Measurements from ENCODE around the gene GALNS.

GALNS gene

GRCh38 chr16:88888461-88889387 is 32.0 kb upstream of the GALNS start:
- Histone ChIP-seq H3K9me3 (ENCODE audit: control extremely low read depth in 1 of 5, control insufficient read depth in 4 of 5, insufficient read depth in 2 of 5, low read depth in 1 of 5, low read length in 4 of 5) (peaks cover 0 to 13% (median 7%) of the 10 kb centered on the region in 5 experiments), H3K4me1 (ENCODE audit: control extremely low read depth in 1 of 4, control insufficient read depth in 4 of 4, insufficient read depth in 4 of 4, low read length in 3 of 4) (peaks cover 0 to 5% (median 1%) of the 10 kb centered on the region in 4 experiments), H3K36me3 (ENCODE audit: control insufficient read depth in 4 of 4, insufficient read depth in 4 of 4, low read length in 3 of 4) (peaks cover 14 to 95% (median 79%) of the 10 kb centered on the region in 4 experiments), H3K27ac (ENCODE audit: insufficient read depth in 1 of 2, low read depth in 1 of 2, low read length in 2 of 2, poor library complexity in 1 of 2, severe bottlenecking in 2 of 2) (no peak overlapping the region), H3K27me3 (replicated peaks in 2 of 5; ENCODE audit: control insufficient read depth in 4 of 5, insufficient read depth in 5 of 5, low read length in 4 of 5) (no peaks in the 10 kb centered on the region), H3K4me3 (ENCODE audit: control insufficient read depth in 1 of 7, extremely low read depth in 1 of 7, insufficient read depth in 4 of 7, low read depth in 2 of 7, low read length in 6 of 7) (no peak overlapping the region)
- WGBS (ENCODE audit: insufficient coverage): 83% methylated on average over 22 of the region's 30 CpGs
- peak; percentile 16 to 65 (median 46) for DNase-seq
- ChIA-PET POLR2A (no interaction called here), CTCF (no interaction called here)

- 94% methylated on average over 9 of the region's 14 CpGs for WGBS (ENCODE audit: insufficient coverage)
- H3K4me3 ChIP-seq (ENCODE audit: control insufficient read depth in 1 of 7, extremely low read depth in 1 of 7, insufficient read depth in 4 of 7, low read depth in 2 of 7, low read length in 6 of 7): no peak overlapping the region
- no peaks in the 10 kb centered on the region for H3K27me3 ChIP-seq (replicated peaks in 2 of 5; ENCODE audit: control insufficient read depth in 4 of 5, insufficient read depth in 5 of 5, low read length in 4 of 5)
- no peak for DNase-seq
- no peak overlapping the region for H3K27ac ChIP-seq (ENCODE audit: insufficient read depth in 1 of 2, low read depth in 1 of 2, low read length in 2 of 2, poor library complexity in 1 of 2, severe bottlenecking in 2 of 2)
- H3K4me1 ChIP-seq (ENCODE audit: control extremely low read depth in 1 of 4, control insufficient read depth in 4 of 4, insufficient read depth in 4 of 4, low read length in 3 of 4): peaks cover 0 to 5% (median 1%) of the 10 kb centered on the region in 4 experiments
- peaks cover 0 to 13% (median 7%) of the 10 kb centered on the region in 5 experiments for H3K9me3 ChIP-seq (ENCODE audit: control extremely low read depth in 1 of 5, control insufficient read depth in 4 of 5, insufficient read depth in 2 of 5, low read depth in 1 of 5, low read length in 4 of 5)
- POLR2A ChIA-PET: no interaction called here
- peaks cover 14 to 95% (median 77%) of the 10 kb centered on the region in 4 experiments for H3K36me3 ChIP-seq (ENCODE audit: control insufficient read depth in 4 of 4, insufficient read depth in 4 of 4, low read length in 3 of 4)
- CTCF ChIA-PET: no interaction called here
Measured at GRCh38 chr16:88888057-88888456, 31.3 kb upstream of the GALNS start.

GRCh38 chr16:88886845-88887521 is 30.2 kb upstream of the GALNS start:
- POLR2A ChIA-PET: no interaction called here
- no peak for DNase-seq

GRCh38 chr16:88886420-88886844 is 29.7 kb upstream of the GALNS start:
- H3K27me3 ChIP-seq (replicated peaks in 2 of 5; ENCODE audit: control insufficient read depth in 4 of 5, insufficient read depth in 5 of 5, low read length in 4 of 5): no peaks in the 10 kb centered on the region
- WGBS (ENCODE audit: insufficient coverage): 94% methylated on average over 14 of the region's 15 CpGs
- H3K4me1 ChIP-seq (ENCODE audit: control extremely low read depth in 1 of 4, control insufficient read depth in 4 of 4, insufficient read depth in 4 of 4, low read length in 3 of 4): peaks cover 0 to 5% (median 1%) of the 10 kb centered on the region in 4 experiments
- H3K36me3 ChIP-seq (ENCODE audit: control insufficient read depth in 4 of 4, insufficient read depth in 4 of 4, low read length in 3 of 4): peaks cover 12 to 95% (median 78%) of the 10 kb centered on the region in 4 experiments
- H3K9me3 ChIP-seq (ENCODE audit: control extremely low read depth in 1 of 5, control insufficient read depth in 4 of 5, insufficient read depth in 2 of 5, low read depth in 1 of 5, low read length in 4 of 5): peaks cover 0 to 13% (median 7%) of the 10 kb centered on the region in 5 experiments
- no peak for DNase-seq
- POLR2A ChIA-PET: no interaction called here
- no peak overlapping the region for H3K27ac ChIP-seq (ENCODE audit: insufficient read depth in 1 of 2, low read depth in 1 of 2, low read length in 2 of 2, poor library complexity in 1 of 2, severe bottlenecking in 2 of 2)
- no peak overlapping the region for H3K4me3 ChIP-seq (ENCODE audit: control insufficient read depth in 1 of 7, extremely low read depth in 1 of 7, insufficient read depth in 4 of 7, low read depth in 2 of 7, low read length in 6 of 7)
- CTCF ChIA-PET: interaction anchor here (1.4 to 1.8 kb wide), 2 partner anchors 29 to 69 kb away, joined by 6 read pairs; partner anchors contain the start of genes GALNS and TRAPPC2L

More at GRCh38 chr16:88886845-88887521, 30.2 kb upstream of the GALNS start:
- CTCF ChIA-PET: interaction anchor here (1.4 to 1.8 kb wide), 2 partner anchors 29 to 70 kb away, joined by 6 read pairs; partner anchors contain the start of genes GALNS and TRAPPC2L
- Histone ChIP-seq H3K36me3 (ENCODE audit: control insufficient read depth in 4 of 4, insufficient read depth in 4 of 4, low read length in 3 of 4) (peaks cover 15 to 95% (median 78%) of the 10 kb centered on the region in 4 experiments), H3K4me3 (ENCODE audit: control insufficient read depth in 1 of 7, extremely low read depth in 1 of 7, insufficient read depth in 4 of 7, low read depth in 2 of 7, low read length in 6 of 7) (no peak overlapping the region), H3K9me3 (ENCODE audit: control extremely low read depth in 1 of 5, control insufficient read depth in 4 of 5, insufficient read depth in 2 of 5, low read depth in 1 of 5, low read length in 4 of 5) (peaks cover 0 to 13% (median 7%) of the 10 kb centered on the region in 5 experiments), H3K27me3 (replicated peaks in 2 of 5; ENCODE audit: control insufficient read depth in 4 of 5, insufficient read depth in 5 of 5, low read length in 4 of 5) (no peaks in the 10 kb centered on the region), H3K27ac (ENCODE audit: insufficient read depth in 1 of 2, low read depth in 1 of 2, low read length in 2 of 2, poor library complexity in 1 of 2, severe bottlenecking in 2 of 2) (no peak overlapping the region), H3K4me1 (ENCODE audit: control extremely low read depth in 1 of 4, control insufficient read depth in 4 of 4, insufficient read depth in 4 of 4, low read length in 3 of 4) (peaks cover 0 to 5% (median 1%) of the 10 kb centered on the region in 4 experiments)
- 97% methylated on average over 38 of the region's 39 CpGs for WGBS (ENCODE audit: insufficient coverage)

- DNase-seq: no peak
- Histone ChIP-seq H3K9me3 (ENCODE audit: control extremely low read depth in 1 of 5, control insufficient read depth in 4 of 5, insufficient read depth in 2 of 5, low read depth in 1 of 5, low read length in 4 of 5) (peaks cover 0 to 8% (median 7%) of the 10 kb centered on the region in 5 experiments), H3K27me3 (replicated peaks in 2 of 5; ENCODE audit: control insufficient read depth in 4 of 5, insufficient read depth in 5 of 5, low read length in 4 of 5) (no peaks in the 10 kb centered on the region), H3K4me3 (ENCODE audit: control insufficient read depth in 1 of 7, extremely low read depth in 1 of 7, insufficient read depth in 4 of 7, low read depth in 2 of 7, low read length in 6 of 7) (no peak overlapping the region), H3K36me3 (ENCODE audit: control insufficient read depth in 4 of 4, insufficient read depth in 4 of 4, low read length in 3 of 4) (peaks cover 9 to 95% (median 78%) of the 10 kb centered on the region in 4 experiments), H3K4me1 (ENCODE audit: control extremely low read depth in 1 of 4, control insufficient read depth in 4 of 4, insufficient read depth in 4 of 4, low read length in 3 of 4) (peaks cover 0 to 5% (median 1%) of the 10 kb centered on the region in 4 experiments), H3K27ac (ENCODE audit: insufficient read depth in 1 of 2, low read depth in 1 of 2, low read length in 2 of 2, poor library complexity in 1 of 2, severe bottlenecking in 2 of 2) (no peak overlapping the region)
- ChIA-PET POLR2A (no interaction called here), CTCF (interaction anchor here (1.4 to 1.8 kb wide), 2 partner anchors 28 to 69 kb away, joined by 6 read pairs; partner anchors contain the start of genes GALNS and TRAPPC2L)
- WGBS (ENCODE audit: insufficient coverage): 98% methylated on average over 20 of the region's 28 CpGs
Measured at GRCh38 chr16:88885693-88886280, 29.0 kb upstream of the GALNS start.

GRCh38 chr16:88884569-88885271 is 28.0 kb upstream of the GALNS start:
- Histone ChIP-seq H3K4me1 (ENCODE audit: control extremely low read depth in 1 of 4, control insufficient read depth in 4 of 4, insufficient read depth in 4 of 4, low read length in 3 of 4) (peaks cover 0 to 5% (median 1%) of the 10 kb centered on the region in 4 experiments), H3K9me3 (ENCODE audit: control extremely low read depth in 1 of 5, control insufficient read depth in 4 of 5, insufficient read depth in 2 of 5, low read depth in 1 of 5, low read length in 4 of 5) (no peaks in the 10 kb centered on the region), H3K4me3 (ENCODE audit: control insufficient read depth in 1 of 7, extremely low read depth in 1 of 7, insufficient read depth in 4 of 7, low read depth in 2 of 7, low read length in 6 of 7) (no peak overlapping the region), H3K36me3 (ENCODE audit: control insufficient read depth in 4 of 4, insufficient read depth in 4 of 4, low read length in 3 of 4) (peaks cover 8 to 95% (median 77%) of the 10 kb centered on the region in 4 experiments), H3K27ac (ENCODE audit: insufficient read depth in 1 of 2, low read depth in 1 of 2, low read length in 2 of 2, poor library complexity in 1 of 2, severe bottlenecking in 2 of 2) (no peak overlapping the region), H3K27me3 (replicated peaks in 2 of 5; ENCODE audit: control insufficient read depth in 4 of 5, insufficient read depth in 5 of 5, low read length in 4 of 5) (no peaks in the 10 kb centered on the region)
- WGBS (ENCODE audit: insufficient coverage): 98% methylated on average over 36 of the region's 39 CpGs
- CTCF ChIA-PET: no interaction called here
- POLR2A ChIA-PET: interaction anchor here (0.5 kb wide), 1 partner anchor 45 kb away, joined by 3 read pairs; no protein-coding TSS in a partner anchor
- DNase-seq: no peak

Measured in common myeloid progenitor, CD34-positive (primary cell).